SK-N-SH (cell line): ENCODE results near the gene PTCD2. TPM values are rescaled to one million over a fixed set of nuclear protein-coding genes. Genes with fewer than 3 reads are reported as not detected.
A peak's percentile ranks its signal among the peaks of the same experiment; 100 is the strongest.

Experiments
- CTCF ChIA-PET: fragments of 300-600, 350-600 bp; formaldehyde crosslinking; extraction: SDS; loops from one replicate; lab custom pipeline; 2021; lab: Yijun Ruan, JAX
- POLR2A ChIA-PET: fragments of 350-600 bp; sonication (Branson Sonifier 250); formaldehyde crosslinking; extraction: SDS; loops from one replicate; lab custom pipeline; 2020; ENCODE audit warnings: antibody characterized with exemption, inconsistent platforms; lab: Yijun Ruan, JAX
- DNase-seq: peaks from one replicate; pipeline ENCODE4 v3.0.0; 2012
- H2AFZ ChIP-seq: fragments of 200-600 bp; sonication (generic); 2 replicates; pipeline ENCODE4 v1.8.1; 2016; ENCODE audit warnings: antibody characterized with exemption, mild to moderate bottlenecking, low read depth
- H3F3A ChIP-seq: fragments of 200-600 bp; sonication (generic); replicated peaks from 2 replicates; pipeline ENCODE3; 2016; ENCODE audit warnings: antibody characterized with exemption, mild to moderate bottlenecking; ENCODE audit not compliant: insufficient read depth
- H3K27ac ChIP-seq, 2 experiments: fragments of 200-500 bp in 1 of 2; fragments of 200-600 bp in 1 of 2; sonication (Bioruptor generic) in 1 of 2; sonication (generic), shearing (Covaris generic) in 1 of 2; 2 replicates each; pipeline versions ENCODE4 v1.5.1 to v1.6.1; 2014 to 2016; ENCODE audit warnings: low read depth in 2 of 2, inconsistent platforms in 1 of 2, low read length in 1 of 2, mild to moderate bottlenecking in 1 of 2, mixed read lengths in 1 of 2
- H3K27me3 ChIP-seq: fragments of 200-600 bp; sonication (generic), shearing (Covaris generic); 2 replicates; pipeline ENCODE4 v1.6.1; 2016; ENCODE audit warnings: mixed run types; ENCODE audit not compliant: insufficient read depth
- H3K36me3 ChIP-seq, 2 experiments: fragments of 200-500 bp in 1 of 2; fragments of 200-600 bp in 1 of 2; sonication (Bioruptor generic) in 1 of 2; sonication (generic) in 1 of 2; replicated peaks in 1 of 2; 2 replicates each; pipeline versions ENCODE3 to v1.5.1; 2014 to 2016; ENCODE audit warnings: low read length in 1 of 2, mild to moderate bottlenecking in 1 of 2; ENCODE audit not compliant: insufficient read depth in 2 of 2, control insufficient read depth in 1 of 2
- H3K4me1 ChIP-seq, 2 experiments: fragments of 200-500 bp in 1 of 2; fragments of 200-600 bp in 1 of 2; sonication (Bioruptor generic) in 1 of 2; sonication (generic), shearing (Covaris generic) in 1 of 2; 2 replicates each; pipeline versions ENCODE4 v1.5.1 to v1.6.1; 2014 to 2016; ENCODE audit warnings: low read depth in 1 of 2, low read length in 1 of 2, mixed run types in 1 of 2; ENCODE audit not compliant: insufficient read depth in 2 of 2, control insufficient read depth in 1 of 2
- H3K4me2 ChIP-seq: fragments of 200-600 bp; sonication (generic), shearing (Covaris generic); 2 replicates; pipeline ENCODE4 v1.6.1; 2017; ENCODE audit warnings: mixed run types
- H3K4me3 ChIP-seq, 2 experiments: fragments of 200-500 bp in 1 of 2; fragments of 200-600 bp in 1 of 2; sonication (Bioruptor generic) in 1 of 2; sonication (generic), shearing (Covaris generic) in 1 of 2; 2 replicates each; pipeline versions ENCODE4 v1.5.1 to v1.8.1; 2014 to 2016; ENCODE audit warnings: low read depth in 2 of 2, inconsistent platforms in 1 of 2, low read length in 1 of 2, mild to moderate bottlenecking in 1 of 2, mixed read lengths in 1 of 2, moderate library complexity in 1 of 2
- H3K79me2 ChIP-seq: fragments of 200-600 bp; sonication (generic); 2 replicates; pipeline ENCODE4 v1.8.1; 2017; ENCODE audit warnings: mild to moderate bottlenecking; ENCODE audit not compliant: insufficient read depth
- H3K9ac ChIP-seq: fragments of 200-600 bp; sonication (generic); 2 replicates; pipeline ENCODE4 v1.6.1; 2017; ENCODE audit warnings: mixed run types
- H3K9me2 ChIP-seq: fragments of 200-600 bp; sonication (generic); 2 replicates; pipeline ENCODE4 v1.6.1; 2017; ENCODE audit warnings: mixed run types
- H3K9me3 ChIP-seq: fragments of 200-600 bp; sonication (generic); 2 replicates; pipeline ENCODE4 v1.6.1; 2017; ENCODE audit warnings: mixed run types, mild to moderate bottlenecking, moderate library complexity
- H4K20me1 ChIP-seq: fragments of 200-600 bp; sonication (generic); 2 replicates; pipeline ENCODE4 v1.6.1; 2017; ENCODE audit warnings: mild to moderate bottlenecking, mixed run types; ENCODE audit not compliant: insufficient read depth
- ELF1 ChIP-seq: IDR thresholded peaks from 2 replicates; pipeline ENCODE4 v1.4.0; 2012
- EP300 ChIP-seq, 2 experiments: IDR thresholded peaks; 2 replicates each; pipeline versions ENCODE4 v1.4.0 to v1.6.1; 2012; ENCODE audit warnings: borderline replicate concordance in 1 of 2, low read depth in 1 of 2, low read length in 1 of 2
- EZH2phosphoT487 ChIP-seq: fragments of 200-600 bp; sonication (generic); IDR thresholded peaks from 2 replicates; pipeline ENCODE4 v1.6.1; 2017; ENCODE audit warnings: low read depth, mixed run types, mild to moderate bottlenecking, antibody characterized with exemption, moderate library complexity, borderline replicate concordance
- FOSL2 ChIP-seq: IDR thresholded peaks from 2 replicates; pipeline ENCODE4 v1.4.0; 2012; ENCODE audit warnings: low read depth, mild to moderate bottlenecking, moderate library complexity, borderline replicate concordance
- GABPA ChIP-seq: IDR thresholded peaks from 2 replicates; pipeline ENCODE4 v1.4.0; 2012; ENCODE audit warnings: low read depth, mild to moderate bottlenecking
- GATA2 ChIP-seq: sonication (generic); formaldehyde crosslinking; IDR thresholded peaks from 2 replicates; pipeline ENCODE4 v1.5.0; 2020; ENCODE audit warnings: mild to moderate bottlenecking, missing genetic modification reagents
- IRF3 ChIP-seq: fragments of 150-350 bp; IDR thresholded peaks from 2 replicates; pipeline ENCODE4 v1.6.1; 2016; ENCODE audit warnings: mild to moderate bottlenecking, low read depth, low read length
- JUND ChIP-seq: IDR thresholded peaks from 2 replicates; pipeline ENCODE4 v1.4.0; 2012
- MEF2A ChIP-seq: IDR thresholded peaks from 2 replicates; pipeline ENCODE4 v1.4.0; 2012; ENCODE audit warnings: low read depth, borderline replicate concordance
- NFIC ChIP-seq: IDR thresholded peaks from 2 replicates; pipeline ENCODE4 v1.4.0; 2012; ENCODE audit warnings: borderline replicate concordance
- NRF1 ChIP-seq: IDR thresholded peaks from 2 replicates; pipeline ENCODE4 v1.6.1; 2012; ENCODE audit warnings: low read depth, mild to moderate bottlenecking, low read length
- POLR2AphosphoS5 ChIP-seq: IDR thresholded peaks from 2 replicates; pipeline ENCODE4 v1.6.1; 2012; ENCODE audit warnings: low read depth, low read length
- RAD21 ChIP-seq: IDR thresholded peaks from 2 replicates; pipeline ENCODE4 v1.6.1; 2012; ENCODE audit warnings: mild to moderate bottlenecking, low read length
- REST ChIP-seq: IDR thresholded peaks from 2 replicates; pipeline ENCODE4 v1.6.1; 2012; ENCODE audit warnings: mild to moderate bottlenecking, low read depth, low read length, moderate library complexity
- SIN3A ChIP-seq: IDR thresholded peaks from 2 replicates; pipeline ENCODE4 v1.6.1; 2012; ENCODE audit warnings: low read depth, mild to moderate bottlenecking, low read length, moderate library complexity, borderline replicate concordance
- TCF12 ChIP-seq: IDR thresholded peaks from 2 replicates; pipeline ENCODE4 v1.4.0; 2012
- TEAD4 ChIP-seq: IDR thresholded peaks from 2 replicates; pipeline ENCODE4 v1.4.0; 2012; ENCODE audit warnings: mild to moderate bottlenecking, borderline replicate concordance; ENCODE audit not compliant: insufficient read depth
- USF2 ChIP-seq: fragments of 150-350 bp; IDR thresholded peaks from 2 replicates; pipeline ENCODE4 v1.6.1; 2017; ENCODE audit warnings: antibody characterized with exemption, low read length, low read depth, borderline replicate concordance
- WGBS: methylation state at CpG from one replicate; pipeline ENCODE4 v1.1.6; 2017; ENCODE audit warnings: low lambda C conversion rate; 5-methylcytosine and 5-hydroxymethylcytosine counted together
- polyA plus RNA-seq, 3 experiments: library from polyadenylated mRNA; depleted of rRNA; stranded (reverse); fragments of >200 nt; gene quantifications; 2 replicates each; pipeline ENCODE4 v1.2.3, GENCODE V29; 2012

Gene PTCD2
- polyA plus RNA-seq, 1 of the 3 experiments (the other 2 are of a cell fraction), result 6.7 TPM

- no peaks in the 10 kb centered on the region for H3K9me3 ChIP-seq
- 96% methylated on average over 1 of the region's 1 CpG for WGBS
- CTCF ChIA-PET, result interaction anchor here (1.7 to 1.8 kb wide), 2 partner anchors 20 to 432 kb away, joined by 3 to 5 read pairs; no protein-coding TSS in a partner anchor
- H3K36me3 ChIP-seq, result no peaks in the 10 kb centered on the region
- peaks cover 0 to 21% of the 10 kb centered on the region in 2 experiments; a peak in 1 of 4 replicates for H3K4me1 ChIP-seq
- H3K9ac ChIP-seq, result 0 out of 2 replicates have a peak overlapping the region, but pooled peaks have one; percentile 1
- POLR2A ChIA-PET, result no interaction called here
- H3K27me3 ChIP-seq, result no peaks in the 10 kb centered on the region
- peak overlapping the region in 1 of 2 experiments; percentile 90; a peak in 2 of 4 replicates for H3K27ac ChIP-seq
- H3F3A ChIP-seq, result peaks cover 8% of the 10 kb centered on the region
- no peak overlapping the region for H3K4me3 ChIP-seq
- peak overlapping the region; percentile 45; the same call in 1 of the 2 replicates for H2AFZ ChIP-seq
- H3K79me2 ChIP-seq, result no peaks in the 10 kb centered on the region
- no peak for DNase-seq
- no peak for TF ChIP-seq NFIC
- TF ChIP-seq IRF3, result no peak
- 0 out of 2 replicates have a peak overlapping the region, but pooled peaks have one; percentile 2 for H3K4me2 ChIP-seq
- no peaks in the 10 kb centered on the region for H4K20me1 ChIP-seq
- no peaks in the 10 kb centered on the region for H3K9me2 ChIP-seq
Measured at GRCh38 chr5:72386639-72387038, 66.5 kb downstream of the PTCD2 start.

- Histone ChIP-seq H3K9ac (peak overlapping the region; percentile 60), H3K79me2 (no peaks in the 10 kb centered on the region), H3K4me1 (peaks cover 0 to 31% of the 10 kb centered on the region in 2 experiments; a peak in 2 of 4 replicates), H3K36me3 (no peaks in the 10 kb centered on the region), H4K20me1 (no peaks in the 10 kb centered on the region), H3K4me2 (peak overlapping the region; percentile 66), H3K9me2 (no peaks in the 10 kb centered on the region), H3K9me3 (no peaks in the 10 kb centered on the region), H3K27me3 (no peaks in the 10 kb centered on the region), H2AFZ (0 out of 2 replicates have a peak overlapping the region, but pooled peaks have one; percentile 58), H3K27ac (peak overlapping the region; percentile 39 to 90; a peak in 3 of 4 replicates), H3F3A (peaks cover 12% of the 10 kb centered on the region), H3K4me3 (no peak overlapping the region)
- DNase-seq, result no peak
- 7% methylated on average over 3 of the region's 3 CpGs for WGBS
- POLR2A ChIA-PET, result no interaction called here
- CTCF ChIA-PET, result interaction anchor here (1.1 to 1.8 kb wide), 3 partner anchors 10 to 430 kb away, joined by 3 to 4 read pairs (median 3); no protein-coding TSS in a partner anchor
- no peak for TF ChIP-seq IRF3
- TF ChIP-seq EP300 (IDR thresholded peaks at IDR 0.05; ENCODE audit: borderline replicate concordance in 1 of 2, low read depth in 1 of 2, low read length in 1 of 2), result peak; percentile 18 to 80; a peak in 2 of 4 replicates
- TF ChIP-seq JUND, result peak; percentile 91
- no peak for TF ChIP-seq NRF1
- no peak for TF ChIP-seq REST
- TF ChIP-seq USF2, result no peak
- TF ChIP-seq EZH2phosphoT487, result no peak
- no peak for TF ChIP-seq RAD21
- TF ChIP-seq TCF12, result peak; percentile 77
- TF ChIP-seq SIN3A, result no peak
- TF ChIP-seq FOSL2, result peak; percentile 79
- peak; percentile 49; the same call in 1 of the 2 replicates for TF ChIP-seq MEF2A
- peak; percentile 44; the same call in 1 of the 2 replicates for TF ChIP-seq POLR2AphosphoS5
- TF ChIP-seq ELF1, result no peak
- no peak for TF ChIP-seq GATA2 (CRISPR knock-in tag)
- peak; percentile 86 for TF ChIP-seq TEAD4
- TF ChIP-seq GABPA, result no peak
Measured at GRCh38 chr5:72387985-72388384, 67.8 kb downstream of the PTCD2 start.
